Ishikawa (cell line): ENCODE measurements around the gene OPHN1.

ENCODE experiments used
- CEBPB ChIP-seq: IDR thresholded peaks from 2 replicates; pipeline ENCODE4 v1.6.1; 2012
- CREB1 ChIP-seq: IDR thresholded peaks from 2 replicates; pipeline ENCODE4 v1.6.1; 2012; ENCODE audit warnings: low read depth
- EGR1 ChIP-seq: IDR thresholded peaks from 2 replicates; pipeline ENCODE4 v1.6.1; 2012
- EP300 ChIP-seq: IDR thresholded peaks from 2 replicates; pipeline ENCODE4 v1.6.1; 2012; ENCODE audit warnings: borderline replicate concordance
- FOXM1 ChIP-seq: IDR thresholded peaks from 2 replicates; pipeline ENCODE4 v1.6.1; 2012; ENCODE audit warnings: low read depth, borderline replicate concordance
- MAX ChIP-seq: IDR thresholded peaks from 2 replicates; pipeline ENCODE4 v1.6.1; 2012
- NFIC ChIP-seq: IDR thresholded peaks from 2 replicates; pipeline ENCODE4 v1.6.1; 2012
- RAD21 ChIP-seq: IDR thresholded peaks from 2 replicates; pipeline ENCODE4 v1.6.1; 2012; ENCODE audit warnings: low read depth
- REST ChIP-seq: IDR thresholded peaks from 2 replicates; pipeline ENCODE4 v1.6.1; 2012; ENCODE audit warnings: low read depth, mild to moderate bottlenecking
- TAF1 ChIP-seq: IDR thresholded peaks from 2 replicates; pipeline ENCODE4 v1.6.1; 2012; ENCODE audit warnings: low read depth, mild to moderate bottlenecking
- TCF12 ChIP-seq: IDR thresholded peaks from 2 replicates; pipeline ENCODE4 v1.6.1; 2012; ENCODE audit warnings: low read depth
- TEAD4 ChIP-seq: IDR thresholded peaks from 2 replicates; pipeline ENCODE4 v1.6.1; 2012
- YY1 ChIP-seq: IDR thresholded peaks from 2 replicates; pipeline ENCODE4 v1.6.1; 2012; ENCODE audit warnings: low read depth
- ZBTB7A ChIP-seq: IDR thresholded peaks from 2 replicates; pipeline ENCODE4 v1.6.1; 2012; ENCODE audit warnings: low read depth
- TF ChIP-seq, protein P1 (sequence below): IDR thresholded peaks from 2 replicates; pipeline ENCODE4 v1.6.1; 2012

OPHN1 gene

GRCh38 chrX:68254738-68255645 lies 178.3 kb downstream of the OPHN1 start:
- no peak for TF ChIP-seq MAX
- no peak for TF ChIP-seq REST
- no peak for TF ChIP-seq EGR1
- no peak for TF ChIP-seq RAD21
- no peak for TF ChIP-seq EP300
- no peak for TF ChIP-seq YY1
- no peak for TF ChIP-seq FOXM1
- TF ChIP-seq TCF12, result no peak
- no peak for TF ChIP-seq NFIC
- TF ChIP-seq TEAD4, result no peak
- TF ChIP-seq TAF1, result no peak
- TF ChIP-seq CEBPB, result no peak
- TF ChIP-seq ZBTB7A, result no peak
- TF ChIP-seq, protein P1, sequence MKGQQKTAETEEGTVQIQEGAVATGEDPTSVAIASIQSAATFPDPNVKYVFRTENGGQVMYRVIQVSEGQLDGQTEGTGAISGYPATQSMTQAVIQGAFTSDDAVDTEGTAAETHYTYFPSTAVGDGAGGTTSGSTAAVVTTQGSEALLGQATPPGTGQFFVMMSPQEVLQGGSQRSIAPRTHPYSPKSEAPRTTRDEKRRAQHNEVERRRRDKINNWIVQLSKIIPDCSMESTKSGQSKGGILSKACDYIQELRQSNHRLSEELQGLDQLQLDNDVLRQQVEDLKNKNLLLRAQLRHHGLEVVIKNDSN, result no peak
- no peak for TF ChIP-seq CREB1

GRCh38 chrX:68252664-68253063 lies 180.6 kb downstream of the OPHN1 start:
- TF ChIP-seq TCF12, result no peak
- no peak for TF ChIP-seq TAF1
- no peak for TF ChIP-seq EP300
- TF ChIP-seq CREB1, result no peak
- no peak for TF ChIP-seq NFIC
- no peak for TF ChIP-seq TEAD4
- TF ChIP-seq RAD21, result no peak
- TF ChIP-seq, protein P1, result no peak
- no peak for TF ChIP-seq CEBPB
- no peak for TF ChIP-seq MAX
- no peak for TF ChIP-seq FOXM1
- no peak for TF ChIP-seq EGR1
- no peak for TF ChIP-seq YY1
- TF ChIP-seq ZBTB7A, result no peak
- TF ChIP-seq REST, result no peak

- no peak for TF ChIP-seq ZBTB7A
- no peak for TF ChIP-seq FOXM1
- no peak for TF ChIP-seq YY1
- no peak for TF ChIP-seq REST
- TF ChIP-seq, protein P1, result no peak
- no peak for TF ChIP-seq EP300
- no peak for TF ChIP-seq EGR1
- no peak for TF ChIP-seq TAF1
- no peak for TF ChIP-seq RAD21
- TF ChIP-seq TCF12, result no peak
- no peak for TF ChIP-seq CEBPB
- TF ChIP-seq NFIC, result no peak
Observed at GRCh38 chrX:68249903-68250302, 183.4 kb downstream of the OPHN1 start.
